Uterus (tissue), 2 donors: Measurements from ENCODE around the gene LUC7L3.

Experiments
- POLR2A ChIP-seq, 2 donors: fragments of 450-650 bp; IDR thresholded peaks; one replicate each; pipeline ENCODE4 v1.6.1; 2016; ENCODE audit warnings: antibody characterized with exemption in 2 of 2, mild to moderate bottlenecking in 1 of 2, moderate library complexity in 1 of 2
- TF ChIP-seq, protein P1 (sequence below), 4 experiments: fragments of 200-600 bp in 2 of 4; fragments of 450-650 bp in 2 of 4; sonication (generic) in 2 of 4; IDR thresholded peaks; one replicate each; pipeline ENCODE4 v1.5.1; 2016 to 2019; ENCODE audit warnings: antibody characterized with exemption in 4 of 4, mild to moderate bottlenecking in 2 of 4, moderate library complexity in 1 of 4

DNA sequence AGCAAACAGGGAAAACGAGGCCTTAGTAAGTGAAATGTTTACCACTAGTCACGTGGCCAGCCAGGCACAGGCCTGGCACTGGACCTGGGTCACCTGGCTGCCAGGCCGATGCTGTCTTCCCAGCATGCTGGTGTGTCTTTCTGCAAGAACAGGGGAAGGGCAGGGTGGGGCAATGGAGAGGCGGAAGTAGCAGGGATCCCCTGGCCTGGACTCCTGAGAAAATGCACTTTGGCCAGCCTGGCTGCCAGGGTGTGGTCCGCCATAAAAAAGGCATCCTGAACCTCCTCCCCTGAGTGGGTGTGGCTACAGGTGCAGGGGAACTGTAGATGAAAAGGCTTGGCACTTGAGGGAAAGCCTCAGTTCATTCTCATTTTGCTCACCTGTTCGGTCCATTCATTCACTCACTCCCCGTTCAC, 49.0 kb downstream of the LUC7L3 start:
- no peak for TF ChIP-seq POLR2A (IDR thresholded peaks at IDR 0.05)
- TF ChIP-seq, protein P1, sequence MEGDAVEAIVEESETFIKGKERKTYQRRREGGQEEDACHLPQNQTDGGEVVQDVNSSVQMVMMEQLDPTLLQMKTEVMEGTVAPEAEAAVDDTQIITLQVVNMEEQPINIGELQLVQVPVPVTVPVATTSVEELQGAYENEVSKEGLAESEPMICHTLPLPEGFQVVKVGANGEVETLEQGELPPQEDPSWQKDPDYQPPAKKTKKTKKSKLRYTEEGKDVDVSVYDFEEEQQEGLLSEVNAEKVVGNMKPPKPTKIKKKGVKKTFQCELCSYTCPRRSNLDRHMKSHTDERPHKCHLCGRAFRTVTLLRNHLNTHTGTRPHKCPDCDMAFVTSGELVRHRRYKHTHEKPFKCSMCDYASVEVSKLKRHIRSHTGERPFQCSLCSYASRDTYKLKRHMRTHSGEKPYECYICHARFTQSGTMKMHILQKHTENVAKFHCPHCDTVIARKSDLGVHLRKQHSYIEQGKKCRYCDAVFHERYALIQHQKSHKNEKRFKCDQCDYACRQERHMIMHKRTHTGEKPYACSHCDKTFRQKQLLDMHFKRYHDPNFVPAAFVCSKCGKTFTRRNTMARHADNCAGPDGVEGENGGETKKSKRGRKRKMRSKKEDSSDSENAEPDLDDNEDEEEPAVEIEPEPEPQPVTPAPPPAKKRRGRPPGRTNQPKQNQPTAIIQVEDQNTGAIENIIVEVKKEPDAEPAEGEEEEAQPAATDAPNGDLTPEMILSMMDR (IDR thresholded peaks at IDR 0.05) = no peak
